ENCODE measurements around the gene FIP1L1.

Gene FIP1L1

GRCh38 chr4:53507671-53508286 is 130.3 kb downstream of the FIP1L1 start:
- no peak for DNase-seq (ENCODE audit: low read depth)
- no peak overlapping the region for H3K4me3 ChIP-seq (ENCODE audit: low read depth, low read length)
- TF ChIP-seq, protein P1, sequence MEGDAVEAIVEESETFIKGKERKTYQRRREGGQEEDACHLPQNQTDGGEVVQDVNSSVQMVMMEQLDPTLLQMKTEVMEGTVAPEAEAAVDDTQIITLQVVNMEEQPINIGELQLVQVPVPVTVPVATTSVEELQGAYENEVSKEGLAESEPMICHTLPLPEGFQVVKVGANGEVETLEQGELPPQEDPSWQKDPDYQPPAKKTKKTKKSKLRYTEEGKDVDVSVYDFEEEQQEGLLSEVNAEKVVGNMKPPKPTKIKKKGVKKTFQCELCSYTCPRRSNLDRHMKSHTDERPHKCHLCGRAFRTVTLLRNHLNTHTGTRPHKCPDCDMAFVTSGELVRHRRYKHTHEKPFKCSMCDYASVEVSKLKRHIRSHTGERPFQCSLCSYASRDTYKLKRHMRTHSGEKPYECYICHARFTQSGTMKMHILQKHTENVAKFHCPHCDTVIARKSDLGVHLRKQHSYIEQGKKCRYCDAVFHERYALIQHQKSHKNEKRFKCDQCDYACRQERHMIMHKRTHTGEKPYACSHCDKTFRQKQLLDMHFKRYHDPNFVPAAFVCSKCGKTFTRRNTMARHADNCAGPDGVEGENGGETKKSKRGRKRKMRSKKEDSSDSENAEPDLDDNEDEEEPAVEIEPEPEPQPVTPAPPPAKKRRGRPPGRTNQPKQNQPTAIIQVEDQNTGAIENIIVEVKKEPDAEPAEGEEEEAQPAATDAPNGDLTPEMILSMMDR (IDR thresholded peaks at IDR 0.05; ENCODE audit: control insufficient read depth, extremely low read depth, insufficient read depth): no peak

- DNase-seq (ENCODE audit: low read depth): no peak
- H3K4me3 ChIP-seq (ENCODE audit: low read depth, low read length): no peak overlapping the region
- TF ChIP-seq, protein P1 (IDR thresholded peaks at IDR 0.05; ENCODE audit: control insufficient read depth, extremely low read depth, insufficient read depth): no peak
Measured at GRCh38 chr4:53508446-53508845, 131.0 kb downstream of the FIP1L1 start.

GRCh38 chr4:53510321-53510720 is 132.9 kb downstream of the FIP1L1 start:
- H3K4me3 ChIP-seq (ENCODE audit: low read depth, low read length): no peak overlapping the region
- TF ChIP-seq, protein P1 (IDR thresholded peaks at IDR 0.05; ENCODE audit: control insufficient read depth, extremely low read depth, insufficient read depth): no peak
- DNase-seq (ENCODE audit: low read depth): no peak
